Measurements from ENCODE around the gene ZBTB5. TPM values are rescaled to one million over a fixed set of nuclear protein-coding genes. Genes with fewer than 3 reads are reported as not detected.

ZBTB5 gene
- total and polyA plus RNA-seq, 2 of the 8 experiments (the other 6 are each of a cell fraction or from before 2014, with no cell fraction given), result 13.3 to 14.5 TPM

GRCh38 chr9:37430841-37431597 lies 34.2 kb downstream of the ZBTB5 start:
- ChIA-PET POLR2A (ENCODE audit: partially characterized antibody) (interaction anchor here (0.6 to 1.9 kb wide), 8 partner anchors 8 to 35 kb away, joined by 3 to 8 read pairs (median 4); partner anchors contain the start of genes GRHPR and ZBTB5), CTCF (ENCODE audit: partially characterized antibody) (interaction anchor here (0.6 to 3.4 kb wide), 10 partner anchors 10 to 435 kb away, joined by 3 to 15 read pairs (median 4); no protein-coding TSS in a partner anchor)
- no peak overlapping the region for H3K56ac ChIP-seq (replicated peaks; ENCODE audit: insufficient read length, low read depth, low read length)
- no peak overlapping the region for H2BK5ac ChIP-seq (ENCODE audit: low read depth, low read length)
- no peak overlapping the region for H4K5ac ChIP-seq (ENCODE audit: insufficient read length, low read depth, low read length)
- H3K79me1 ChIP-seq (ENCODE audit: low read depth, low read length), result peaks cover 3% of the 10 kb centered on the region; the same call in 1 of the 2 replicates
- no peaks in the 10 kb centered on the region; a peak in 1 of 4 replicates for H3K79me2 ChIP-seq (ENCODE audit: control insufficient read depth in 1 of 2, insufficient read depth in 2 of 2, low read length in 2 of 2)
- DNase-seq (ENCODE audit: low read depth in 1 of 2, low spot score in 2 of 2), result no peak
- no peak overlapping the region for H2BK12ac ChIP-seq (ENCODE audit: low read depth, low read length)
- H3K9ac ChIP-seq (replicated peaks in 1 of 4; ENCODE audit: extremely low read depth in 1 of 4, low read depth in 3 of 4, low read length in 3 of 4), result 0 out of 7 replicates have a peak overlapping the region, but pooled peaks of 1 of the 4 experiments have one; percentile 12
- 91% methylated on average over 14 of the region's 14 CpGs; no CpG with 5 or more reads in 1 of the 2 experiments for WGBS, 2 experiments (ENCODE audit: extremely low coverage in 1 of 2, insufficient coverage in 1 of 2, insufficient read length in 1 of 2, insufficient replicate concordance in 2 of 2, low coverage in 1 of 2, low lambda C conversion rate in 2 of 2, missing lambda C conversion rate in 1 of 2)
- no peaks in the 10 kb centered on the region for H3K9me3 ChIP-seq (ENCODE audit: insufficient read depth in 2 of 2, low read depth in 1 of 2, low read length in 1 of 2)
- H3K27ac ChIP-seq (ENCODE audit: low read depth, low read length), result no peak overlapping the region
- no peak overlapping the region; the same call in 1 of the 2 replicates for H3K18ac ChIP-seq (ENCODE audit: extremely low read depth, low read length)
- no peak for TF ChIP-seq YY1 (IDR thresholded peaks at IDR 0.05; ENCODE audit: low read depth, low read length)
- peak in 1 of 2 experiments; percentile 19; a peak in 1 of 4 replicates for TF ChIP-seq RAD21 (IDR thresholded peaks at IDR 0.05 in 1 of 2, conservative IDR thresholded peaks at IDR 0.05 in 1 of 2; ENCODE audit: low read depth in 2 of 2, low read length in 2 of 2)
- TF ChIP-seq JUN (IDR thresholded peaks at IDR 0.05; ENCODE audit: low read depth, low read length), result no peak
- TF ChIP-seq, protein P1, sequence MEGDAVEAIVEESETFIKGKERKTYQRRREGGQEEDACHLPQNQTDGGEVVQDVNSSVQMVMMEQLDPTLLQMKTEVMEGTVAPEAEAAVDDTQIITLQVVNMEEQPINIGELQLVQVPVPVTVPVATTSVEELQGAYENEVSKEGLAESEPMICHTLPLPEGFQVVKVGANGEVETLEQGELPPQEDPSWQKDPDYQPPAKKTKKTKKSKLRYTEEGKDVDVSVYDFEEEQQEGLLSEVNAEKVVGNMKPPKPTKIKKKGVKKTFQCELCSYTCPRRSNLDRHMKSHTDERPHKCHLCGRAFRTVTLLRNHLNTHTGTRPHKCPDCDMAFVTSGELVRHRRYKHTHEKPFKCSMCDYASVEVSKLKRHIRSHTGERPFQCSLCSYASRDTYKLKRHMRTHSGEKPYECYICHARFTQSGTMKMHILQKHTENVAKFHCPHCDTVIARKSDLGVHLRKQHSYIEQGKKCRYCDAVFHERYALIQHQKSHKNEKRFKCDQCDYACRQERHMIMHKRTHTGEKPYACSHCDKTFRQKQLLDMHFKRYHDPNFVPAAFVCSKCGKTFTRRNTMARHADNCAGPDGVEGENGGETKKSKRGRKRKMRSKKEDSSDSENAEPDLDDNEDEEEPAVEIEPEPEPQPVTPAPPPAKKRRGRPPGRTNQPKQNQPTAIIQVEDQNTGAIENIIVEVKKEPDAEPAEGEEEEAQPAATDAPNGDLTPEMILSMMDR (IDR thresholded peaks at IDR 0.05; ENCODE audit: control extremely low read depth in 1 of 3, insufficient read depth in 1 of 3, low read depth in 1 of 3, low read length in 3 of 3), result peak in 2 of 3 experiments; percentile 12 to 31; a peak in 2 of 4 replicates
- TF ChIP-seq, protein P2, sequence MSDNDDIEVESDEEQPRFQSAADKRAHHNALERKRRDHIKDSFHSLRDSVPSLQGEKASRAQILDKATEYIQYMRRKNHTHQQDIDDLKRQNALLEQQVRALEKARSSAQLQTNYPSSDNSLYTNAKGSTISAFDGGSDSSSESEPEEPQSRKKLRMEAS (IDR thresholded peaks at IDR 0.05), result no peak
- TF ChIP-seq NRF1 (IDR thresholded peaks at IDR 0.05; ENCODE audit: low read depth, low read length), result no peak
- TF ChIP-seq BACH1 (IDR thresholded peaks at IDR 0.05; ENCODE audit: low read length), result no peak
- TF ChIP-seq TEAD4 (IDR thresholded peaks at IDR 0.05; ENCODE audit: low read depth, low read length), result no peak
- H2BK20ac ChIP-seq (ENCODE audit: low read length), result no peak overlapping the region
- H4K8ac ChIP-seq (ENCODE audit: extremely low read depth, insufficient read depth, low read length), result no peak overlapping the region; the same call in 1 of the 2 replicates
- H2AFZ ChIP-seq (ENCODE audit: low read length), result no peak overlapping the region
- H2BK120ac ChIP-seq (replicated peaks; ENCODE audit: low read depth, low read length), result no peak overlapping the region
- peaks cover 3 to 16% (median 9%) of the 10 kb centered on the region in 4 experiments for H3K4me1 ChIP-seq (replicated peaks in 1 of 4; ENCODE audit: control insufficient read depth in 3 of 4, insufficient read depth in 4 of 4, low read length in 3 of 4)
- H3K27me3 ChIP-seq (replicated peaks in 1 of 4; ENCODE audit: control insufficient read depth in 3 of 4, extremely low read depth in 1 of 4, insufficient read depth in 3 of 4, low read length in 3 of 4), result no peaks in the 10 kb centered on the region
- peaks cover 33 to 65% (median 41%) of the 10 kb centered on the region in 4 experiments for H3K36me3 ChIP-seq (ENCODE audit: control insufficient read depth in 2 of 4, insufficient read depth in 4 of 4, low read length in 3 of 4)
- H3K4ac ChIP-seq (replicated peaks; ENCODE audit: insufficient read length, low read depth, low read length), result no peak overlapping the region
- no peak overlapping the region for H3K14ac ChIP-seq (ENCODE audit: insufficient read length)
- no peak overlapping the region for H3K23ac ChIP-seq (ENCODE audit: insufficient read length)
- H4K91ac ChIP-seq (replicated peaks; ENCODE audit: insufficient read length, low read length), result no peak overlapping the region
- no peak overlapping the region for H3K4me3 ChIP-seq (ENCODE audit: extremely low read depth in 1 of 4, insufficient read depth in 2 of 4, low read depth in 3 of 4, low read length in 4 of 4)
- H3K23me2 ChIP-seq (ENCODE audit: low read depth, low read length), result peaks cover 4% of the 10 kb centered on the region; the same call in 1 of the 2 replicates
- H3K4me2 ChIP-seq (ENCODE audit: insufficient read depth in 1 of 2, low read depth in 2 of 2, low read length in 2 of 2), result no peak overlapping the region
- no peak for FAIRE-seq
- peak overlapping the region; percentile 82; the same call in 1 of the 2 replicates for H2AK5ac ChIP-seq (ENCODE audit: low read depth, low read length)
- H4K20me1 ChIP-seq (replicated peaks in 1 of 2; ENCODE audit: control insufficient read depth in 1 of 2, insufficient read depth in 2 of 2, low read length in 2 of 2), result peaks cover 7 to 9% of the 10 kb centered on the region in 2 experiments
- no peak overlapping the region for H2BK15ac ChIP-seq (ENCODE audit: low read length)

All from H1 (cell line).